ENCODE results near the gene LRCH1. TPM values are rescaled to one million over a fixed set of nuclear protein-coding genes. Genes with fewer than 3 reads are reported as not detected.

Gene LRCH1
- total RNA-seq, 2 experiments from 2014 or later = 15.5 to 17.1 TPM

- TF ChIP-seq, protein P1, sequence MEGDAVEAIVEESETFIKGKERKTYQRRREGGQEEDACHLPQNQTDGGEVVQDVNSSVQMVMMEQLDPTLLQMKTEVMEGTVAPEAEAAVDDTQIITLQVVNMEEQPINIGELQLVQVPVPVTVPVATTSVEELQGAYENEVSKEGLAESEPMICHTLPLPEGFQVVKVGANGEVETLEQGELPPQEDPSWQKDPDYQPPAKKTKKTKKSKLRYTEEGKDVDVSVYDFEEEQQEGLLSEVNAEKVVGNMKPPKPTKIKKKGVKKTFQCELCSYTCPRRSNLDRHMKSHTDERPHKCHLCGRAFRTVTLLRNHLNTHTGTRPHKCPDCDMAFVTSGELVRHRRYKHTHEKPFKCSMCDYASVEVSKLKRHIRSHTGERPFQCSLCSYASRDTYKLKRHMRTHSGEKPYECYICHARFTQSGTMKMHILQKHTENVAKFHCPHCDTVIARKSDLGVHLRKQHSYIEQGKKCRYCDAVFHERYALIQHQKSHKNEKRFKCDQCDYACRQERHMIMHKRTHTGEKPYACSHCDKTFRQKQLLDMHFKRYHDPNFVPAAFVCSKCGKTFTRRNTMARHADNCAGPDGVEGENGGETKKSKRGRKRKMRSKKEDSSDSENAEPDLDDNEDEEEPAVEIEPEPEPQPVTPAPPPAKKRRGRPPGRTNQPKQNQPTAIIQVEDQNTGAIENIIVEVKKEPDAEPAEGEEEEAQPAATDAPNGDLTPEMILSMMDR (IDR thresholded peaks at IDR 0.05) = no peak
- DNase-seq = no peak
- H3K27ac Mint-ChIP-seq = no peak overlapping the region
- ChIA-PET CTCF (interaction anchor here (1.1 to 6.2 kb wide), 2 partner anchors 16 to 44 kb away, joined by 3 to 37 read pairs; partner anchors contain the start of gene LRCH1), POLR2A (interaction anchor here (1.2 kb wide), 1 partner anchor 44 kb away, joined by 3 read pairs; the partner anchor contains the start of gene LRCH1)
- no peaks in the 10 kb centered on the region for H3K27me3 Mint-ChIP-seq
- no peaks in the 10 kb centered on the region for H3K9me3 Mint-ChIP-seq
- H3K36me3 Mint-ChIP-seq (ENCODE audit: low read depth) = peaks cover 7% of the 10 kb centered on the region
- no peak overlapping the region for H3K4me3 Mint-ChIP-seq
- ATAC-seq = no peak
- intact Hi-C loops (cut with micrococcal nuclease) = no loop called here
- peaks cover 86% of the 10 kb centered on the region for H3K4me1 Mint-ChIP-seq (ENCODE audit: low read depth)
Measured at GRCh38 chr13:46595885-46596275, 42.9 kb downstream of the LRCH1 start.

DNA sequence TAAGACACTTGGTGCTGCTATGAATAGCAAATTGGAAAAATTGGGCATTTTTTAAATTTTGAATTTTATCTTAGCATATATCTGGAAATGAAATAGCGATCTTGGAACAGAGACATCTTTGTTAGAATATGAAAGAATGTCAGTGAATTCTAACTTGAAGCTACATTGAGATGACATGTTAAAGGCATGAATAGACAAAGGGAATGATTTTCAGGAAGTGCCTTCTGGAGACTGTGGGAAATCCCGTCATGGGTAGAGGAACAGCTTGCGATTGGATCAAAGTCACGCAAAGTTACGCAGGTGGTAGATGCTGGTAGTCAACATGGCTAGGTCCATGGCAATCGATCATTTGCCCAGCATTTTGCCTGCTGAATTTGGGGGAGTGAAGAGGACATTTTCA is 43.5 kb downstream of the LRCH1 start:
- ATAC-seq (no peak), DNase-seq (no peak)
- H3K27ac Mint-ChIP-seq = no peak overlapping the region
- no peaks in the 10 kb centered on the region for H3K27me3 Mint-ChIP-seq
- CTCF ChIA-PET = interaction anchor here (0.7 to 6.2 kb wide), 5 partner anchors 11 to 307 kb away, joined by 3 to 37 read pairs (median 3); partner anchors contain the start of gene LRCH1
- no peak overlapping the region for H3K4me3 Mint-ChIP-seq
- no peaks in the 10 kb centered on the region for H3K9me3 Mint-ChIP-seq
- H3K4me1 Mint-ChIP-seq (ENCODE audit: low read depth) = peaks cover 86% of the 10 kb centered on the region
- H3K36me3 Mint-ChIP-seq (ENCODE audit: low read depth) = peaks cover 7% of the 10 kb centered on the region
- TF ChIP-seq, protein P1 (IDR thresholded peaks at IDR 0.05) = no peak
- POLR2A ChIA-PET = interaction anchor here (1.2 kb wide), 1 partner anchor 44 kb away, joined by 3 read pairs; the partner anchor contains the start of gene LRCH1
- intact Hi-C loops (cut with micrococcal nuclease) = no loop called here

- Mint-ChIP-seq H3K27me3 (no peaks in the 10 kb centered on the region), H3K4me1 (ENCODE audit: low read depth) (peaks cover 81% of the 10 kb centered on the region), H3K36me3 (ENCODE audit: low read depth) (peaks cover 7% of the 10 kb centered on the region), H3K9me3 (no peaks in the 10 kb centered on the region), H3K4me3 (no peak overlapping the region), H3K27ac (peak overlapping the region; percentile 71)
- peak; percentile 11 for ATAC-seq
- ChIA-PET CTCF (interaction anchor here (1.6 kb wide), 1 partner anchor 18 kb away, joined by 3 read pairs; no protein-coding TSS in a partner anchor), POLR2A (no interaction called here)
- intact Hi-C loops (cut with micrococcal nuclease) = no loop called here
- DNase-seq = no peak
- TF ChIP-seq, protein P1 (IDR thresholded peaks at IDR 0.05) = no peak
Measured at GRCh38 chr13:46598140-46598819, 45.3 kb downstream of the LRCH1 start.

DNA sequence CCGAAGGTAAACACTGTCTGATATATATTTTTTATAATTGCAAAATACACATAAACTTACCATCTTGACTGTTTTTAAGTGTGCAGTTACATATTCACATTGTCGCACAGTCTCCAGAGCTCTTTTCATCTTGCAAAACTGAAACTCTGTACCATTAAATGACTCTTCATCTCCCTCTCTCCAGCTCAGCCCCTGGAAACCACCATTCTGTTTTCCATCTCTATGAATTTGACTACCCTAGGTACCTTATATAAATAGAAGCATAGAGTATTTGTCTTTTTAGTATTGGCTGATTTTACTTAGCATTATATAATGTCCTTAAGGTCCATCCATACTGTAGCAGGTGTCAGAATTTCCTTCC is 45.8 kb downstream of the LRCH1 start:
- intact Hi-C loops (cut with micrococcal nuclease) = no loop called here
- ATAC-seq = peak; percentile 66
- Mint-ChIP-seq H3K27ac (peak overlapping the region; percentile 28), H3K9me3 (no peaks in the 10 kb centered on the region), H3K4me1 (ENCODE audit: low read depth) (peaks cover 76% of the 10 kb centered on the region), H3K36me3 (ENCODE audit: low read depth) (peaks cover 7% of the 10 kb centered on the region), H3K4me3 (no peak overlapping the region), H3K27me3 (no peaks in the 10 kb centered on the region)
- ChIA-PET POLR2A (no interaction called here), CTCF (no interaction called here)
- TF ChIP-seq, protein P1 (IDR thresholded peaks at IDR 0.05) = no peak
- peak; percentile 28 for DNase-seq

- intact Hi-C loops (cut with micrococcal nuclease) = no loop called here
- ChIA-PET POLR2A (no interaction called here), CTCF (interaction anchor here (0.9 to 2.8 kb wide), 2 partner anchors 18 to 49 kb away, joined by 3 to 16 read pairs; no protein-coding TSS in a partner anchor)
- DNase-seq (no peak), ATAC-seq (no peak)
- TF ChIP-seq, protein P1 (IDR thresholded peaks at IDR 0.05) = no peak
- Mint-ChIP-seq H3K4me1 (ENCODE audit: low read depth) (peaks cover 73% of the 10 kb centered on the region), H3K9me3 (no peaks in the 10 kb centered on the region), H3K27ac (no peak overlapping the region), H3K36me3 (ENCODE audit: low read depth) (peaks cover 7% of the 10 kb centered on the region), H3K27me3 (no peaks in the 10 kb centered on the region), H3K4me3 (no peak overlapping the region)
Measured at GRCh38 chr13:46600943-46601311, 48.0 kb downstream of the LRCH1 start.

All from activated CD8-positive, alpha-beta T cell treated with anti-CD3 and anti-CD28 coated beads for 36 hours (primary cell).